HUES48 (cell line): ENCODE data around the gene FOXK1.
A peak's percentile ranks its signal among the peaks of the same experiment; 100 is the strongest.
"Not testable (repeated sequence)": the region's sequence is repeated elsewhere in the genome, so short reads cannot be mapped to it uniquely, and the experiment has no call there.

Experiments used
- H3K27ac ChIP-seq: one replicate; pipeline ENCODE4 v1.7.0; 2013; ENCODE audit warnings: low read depth, low read length, inconsistent platforms
- H3K27me3 ChIP-seq: 2 replicates; pipeline ENCODE4 v1.6.1; 2013; ENCODE audit warnings: mild to moderate bottlenecking, low read length; ENCODE audit not compliant: control insufficient read depth, insufficient read depth
- H3K36me3 ChIP-seq: 2 replicates; pipeline ENCODE4 v1.6.1; 2013; ENCODE audit warnings: low read length; ENCODE audit not compliant: control insufficient read depth, insufficient read depth
- H3K4me1 ChIP-seq: 2 replicates; pipeline ENCODE4 v1.6.1; 2013; ENCODE audit warnings: mild to moderate bottlenecking, low read length; ENCODE audit not compliant: control insufficient read depth, insufficient read depth
- H3K4me3 ChIP-seq: 2 replicates; pipeline ENCODE4 v1.5.1; 2013; ENCODE audit warnings: mild to moderate bottlenecking, low read depth, low read length
- H3K9ac ChIP-seq: 2 replicates; pipeline ENCODE4 v1.6.1; 2013; ENCODE audit warnings: mild to moderate bottlenecking, low read depth, low read length, moderate library complexity
- H3K9me3 ChIP-seq: 2 replicates; pipeline ENCODE4 v1.6.1; 2013; ENCODE audit warnings: low read length; ENCODE audit not compliant: control insufficient read depth, insufficient read depth

The FOXK1 gene

GRCh38 chr7:4790078-4790465, 108.0 kb downstream of the FOXK1 start:
- no peak overlapping the region for H3K9ac ChIP-seq
- H3K9me3 ChIP-seq: no peaks in the 10 kb centered on the region

GRCh38 chr7:4790516-4790991, 108.5 kb downstream of the FOXK1 start:
- peaks cover 4% of the 10 kb centered on the region; the same call in 1 of the 2 replicates for H3K4me1 ChIP-seq
- no peaks in the 10 kb centered on the region for H3K27me3 ChIP-seq
- H3K27ac ChIP-seq: no peak overlapping the region
- H3K9ac ChIP-seq: no peak overlapping the region
- H3K9me3 ChIP-seq: no peaks in the 10 kb centered on the region
- H3K36me3 ChIP-seq: peaks cover 37% of the 10 kb centered on the region
- no peak overlapping the region for H3K4me3 ChIP-seq

More at GRCh38 chr7:4790078-4790465, 108.0 kb downstream of the FOXK1 start:
- H3K4me3 ChIP-seq: no peak overlapping the region
- no peak overlapping the region for H3K27ac ChIP-seq
- no peaks in the 10 kb centered on the region for H3K27me3 ChIP-seq
- H3K4me1 ChIP-seq: peaks cover 4% of the 10 kb centered on the region; the same call in 1 of the 2 replicates
- H3K36me3 ChIP-seq: peaks cover 37% of the 10 kb centered on the region

- H3K36me3 ChIP-seq: peaks cover 31% of the 10 kb centered on the region
- no peak overlapping the region for H3K27ac ChIP-seq
- H3K9ac ChIP-seq: no peak overlapping the region
- H3K27me3 ChIP-seq: no peaks in the 10 kb centered on the region
- H3K4me3 ChIP-seq: no peak overlapping the region
- H3K9me3 ChIP-seq: no peaks in the 10 kb centered on the region
- peaks cover 4% of the 10 kb centered on the region; the same call in 1 of the 2 replicates for H3K4me1 ChIP-seq
Measured at GRCh38 chr7:4791101-4791737, 109.1 kb downstream of the FOXK1 start.

GRCh38 chr7:4791738-4792536, 109.8 kb downstream of the FOXK1 start:
- peak overlapping the region; percentile 65 for H3K4me3 ChIP-seq
- H3K4me1 ChIP-seq: peaks cover 4% of the 10 kb centered on the region; the same call in 1 of the 2 replicates
- no peaks in the 10 kb centered on the region for H3K27me3 ChIP-seq
- no peaks in the 10 kb centered on the region for H3K9me3 ChIP-seq
- no peak overlapping the region for H3K27ac ChIP-seq
- H3K36me3 ChIP-seq: peaks cover 25% of the 10 kb centered on the region
- peak overlapping the region; percentile 15; the same call in 1 of the 2 replicates for H3K9ac ChIP-seq

- H3K36me3 ChIP-seq: peaks cover 20% of the 10 kb centered on the region
- H3K9ac ChIP-seq: peak overlapping the region; percentile 15; the same call in 1 of the 2 replicates
- H3K9me3 ChIP-seq: no peaks in the 10 kb centered on the region
- peaks cover 4% of the 10 kb centered on the region; the same call in 1 of the 2 replicates for H3K4me1 ChIP-seq
- peak overlapping the region; percentile 65 for H3K4me3 ChIP-seq
- no peaks in the 10 kb centered on the region for H3K27me3 ChIP-seq
- H3K27ac ChIP-seq: no peak overlapping the region
Measured at GRCh38 chr7:4792537-4793126, 110.5 kb downstream of the FOXK1 start.

- not testable (repeated sequence) for H3K4me1 ChIP-seq, H3K9me3 ChIP-seq, H3K27me3 ChIP-seq, H3K4me3 ChIP-seq, H3K9ac ChIP-seq, H3K27ac ChIP-seq
- H3K36me3 ChIP-seq: peaks cover 14% of the 10 kb centered on the region; the same call in 1 of the 2 replicates
Measured at GRCh38 chr7:4793385-4793993, 111.4 kb downstream of the FOXK1 start.

- H3K9me3 ChIP-seq, H3K4me3 ChIP-seq, H3K27ac ChIP-seq, H3K9ac ChIP-seq, H3K4me1 ChIP-seq, H3K27me3 ChIP-seq: not testable (repeated sequence)
- peaks cover 14% of the 10 kb centered on the region; the same call in 1 of the 2 replicates for H3K36me3 ChIP-seq
Measured at GRCh38 chr7:4794171-4794570, 112.1 kb downstream of the FOXK1 start.

- no peak overlapping the region for H3K27ac ChIP-seq
- peaks cover 4% of the 10 kb centered on the region; the same call in 1 of the 2 replicates for H3K4me1 ChIP-seq
- H3K36me3 ChIP-seq: peaks cover 14% of the 10 kb centered on the region; the same call in 1 of the 2 replicates
- no peak overlapping the region for H3K9ac ChIP-seq
- H3K4me3 ChIP-seq: no peak overlapping the region
- H3K27me3 ChIP-seq: no peaks in the 10 kb centered on the region
- H3K9me3 ChIP-seq: no peaks in the 10 kb centered on the region
Measured at GRCh38 chr7:4794591-4795350, 112.7 kb downstream of the FOXK1 start.

GRCh38 chr7:4796453-4796852, 114.4 kb downstream of the FOXK1 start:
- Histone ChIP-seq H3K4me3 (no peak overlapping the region), H3K4me1 (peaks cover 4% of the 10 kb centered on the region; the same call in 1 of the 2 replicates), H3K27ac (no peak overlapping the region), H3K9ac (no peak overlapping the region), H3K36me3 (0 out of 2 replicates have a peak, but pooled peaks cover 5% of the 10 kb centered on the region), H3K9me3 (no peaks in the 10 kb centered on the region), H3K27me3 (no peaks in the 10 kb centered on the region)
